Esophagus squamous epithelium (tissue), 5 donors: ENCODE results near the gene FAM131C. TPM values are rescaled to one million over a fixed set of nuclear protein-coding genes. Genes with fewer than 3 reads are reported as not detected.
"Not testable (repeated sequence)": the region's sequence is repeated elsewhere in the genome, so short reads cannot be mapped to it uniquely, and the experiment has no call there.

Experiments used
- DNase-seq: peaks from one replicate; lab custom pipeline; 2025; lab: John Stamatoyannopoulos, UW
- H3K27ac ChIP-seq, 4 donors: fragments of 200-600 bp; sonication (generic); one replicate each; pipeline ENCODE4 v1.5.1; 2016 to 2019; ENCODE audit warnings: mild to moderate bottlenecking in 1 of 4
- H3K27me3 ChIP-seq, 4 donors: fragments of 200-600 bp; sonication (generic); 1 replicate in 3 of 4; 2 replicates in 1 of 4; pipeline versions ENCODE4 v1.5.1 to v1.6.0; 2017 to 2021; ENCODE audit warnings: antibody characterized with exemption in 1 of 4
- H3K36me3 ChIP-seq, 3 donors: fragments of 200-600 bp; sonication (generic); one replicate each; pipeline ENCODE4 v1.5.1; 2016 to 2019
- H3K4me1 ChIP-seq, 3 donors: fragments of 200-600 bp; sonication (generic); one replicate each; pipeline ENCODE4 v1.5.1; 2017 to 2019
- H3K4me3 ChIP-seq, 4 donors: fragments of 200-600 bp; sonication (generic); 1 replicate in 3 of 4; 2 replicates in 1 of 4; pipeline ENCODE4 v1.5.1; 2016 to 2019; ENCODE audit warnings: mild to moderate bottlenecking in 2 of 4, moderate library complexity in 1 of 4
- H3K9me3 ChIP-seq, 3 donors: fragments of 200-600 bp; sonication (generic); one replicate each; pipeline ENCODE4 v1.5.1; 2016 to 2019
- POLR2A ChIP-seq, 4 donors: fragments of 450-650 bp; IDR thresholded peaks; one replicate each; pipeline ENCODE4 v1.6.1; 2017; ENCODE audit warnings: antibody characterized with exemption in 4 of 4, mild to moderate bottlenecking in 4 of 4, moderate library complexity in 3 of 4
- WGBS, 2 donors: methylation state at CpG; one replicate each; pipeline ENCODE4 v1.1.5; 2018; 5-methylcytosine and 5-hydroxymethylcytosine counted together
- intact Hi-C: fragments of 100-400 bp; cut with DNase I; formaldehyde crosslinking; loops from one replicate; pipeline ENCODE4 v1.15.0; 2022
- total RNA-seq, 4 donors: library from RNA; depleted of rRNA; stranded (reverse); fragments of >200 nt; gene quantifications; one replicate each; pipeline ENCODE4 v1.1.0, GENCODE V29; 2016
- TF ChIP-seq, protein P1 (sequence below), 6 experiments: fragments of 450-650 bp in 4 of 6; fragments of 200-600 bp in 2 of 6; sonication (generic) in 2 of 6; IDR thresholded peaks; one replicate each; pipeline ENCODE4 v1.5.1; 2016 to 2019; ENCODE audit warnings: antibody characterized with exemption in 6 of 6, mild to moderate bottlenecking in 4 of 6, moderate library complexity in 4 of 6
- donor health status: DM: yes; HTN: yes; CAD: no.

Gene FAM131C
- total RNA-seq, 4 donors from 2014 or later: 1.6 to 4.5 TPM; not detected in 2

GRCh38 chr1:16021681-16022080 is 51.8 kb downstream of the FAM131C start, which contains the start of gene CLCNKA:
CLCNKA (plus strand) TSS chr1:16022036; CDS start chr1:16022620, 584 bp downstream.
- Histone ChIP-seq H3K4me3 (no peak within 1 kb of the TSS), H3K36me3 (no peaks in the 10 kb centered on the region), H3K27ac (no peak within 1 kb of the TSS), H3K4me1 (peaks cover 13 to 40% (median 28%) of the 10 kb centered on the region in 3 donors), H3K27me3 (peaks cover 0 to 7% (median 0%) of the 10 kb centered on the region in 4 donors), H3K9me3 (no peaks in the 10 kb centered on the region)
- TF ChIP-seq, protein P1, sequence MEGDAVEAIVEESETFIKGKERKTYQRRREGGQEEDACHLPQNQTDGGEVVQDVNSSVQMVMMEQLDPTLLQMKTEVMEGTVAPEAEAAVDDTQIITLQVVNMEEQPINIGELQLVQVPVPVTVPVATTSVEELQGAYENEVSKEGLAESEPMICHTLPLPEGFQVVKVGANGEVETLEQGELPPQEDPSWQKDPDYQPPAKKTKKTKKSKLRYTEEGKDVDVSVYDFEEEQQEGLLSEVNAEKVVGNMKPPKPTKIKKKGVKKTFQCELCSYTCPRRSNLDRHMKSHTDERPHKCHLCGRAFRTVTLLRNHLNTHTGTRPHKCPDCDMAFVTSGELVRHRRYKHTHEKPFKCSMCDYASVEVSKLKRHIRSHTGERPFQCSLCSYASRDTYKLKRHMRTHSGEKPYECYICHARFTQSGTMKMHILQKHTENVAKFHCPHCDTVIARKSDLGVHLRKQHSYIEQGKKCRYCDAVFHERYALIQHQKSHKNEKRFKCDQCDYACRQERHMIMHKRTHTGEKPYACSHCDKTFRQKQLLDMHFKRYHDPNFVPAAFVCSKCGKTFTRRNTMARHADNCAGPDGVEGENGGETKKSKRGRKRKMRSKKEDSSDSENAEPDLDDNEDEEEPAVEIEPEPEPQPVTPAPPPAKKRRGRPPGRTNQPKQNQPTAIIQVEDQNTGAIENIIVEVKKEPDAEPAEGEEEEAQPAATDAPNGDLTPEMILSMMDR (IDR thresholded peaks at IDR 0.05): no peak
- no peak for TF ChIP-seq POLR2A (IDR thresholded peaks at IDR 0.05)
- WGBS, 2 donors: 69 to 83% methylated on average over 2 of the region's 6 CpGs
- no peak for DNase-seq
- intact Hi-C loops: no loop called here

DNA sequence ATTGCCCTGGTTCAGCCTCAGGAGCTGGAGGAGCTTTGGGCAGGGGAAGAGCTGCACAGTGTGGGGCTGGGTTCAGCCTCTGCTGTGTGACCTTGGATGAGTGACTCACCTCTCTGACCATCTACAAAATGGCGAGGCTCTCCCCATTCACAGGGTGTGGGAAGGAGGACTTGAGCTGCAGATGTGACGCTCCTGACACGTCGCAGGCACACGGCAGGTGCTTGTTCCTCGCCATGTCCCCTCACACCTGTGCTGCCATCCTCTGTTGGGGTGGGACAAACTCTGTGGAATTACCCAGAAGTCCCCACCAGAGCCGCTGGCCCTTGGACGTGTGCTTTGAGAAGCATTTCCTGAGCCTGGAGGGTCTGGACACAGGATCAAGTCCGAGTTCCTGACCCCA is 52.6 kb downstream of the FAM131C start:
- intact Hi-C loops, H3K36me3 ChIP-seq, DNase-seq, H3K27me3 ChIP-seq, H3K4me3 ChIP-seq, H3K27ac ChIP-seq, H3K9me3 ChIP-seq: not testable (repeated sequence)
- peaks cover 12 to 46% (median 27%) of the 10 kb centered on the region in 3 donors for H3K4me1 ChIP-seq
- WGBS, 2 donors: 75 to 80% methylated on average over 1 to 3 of the region's 9 CpGs

DNA sequence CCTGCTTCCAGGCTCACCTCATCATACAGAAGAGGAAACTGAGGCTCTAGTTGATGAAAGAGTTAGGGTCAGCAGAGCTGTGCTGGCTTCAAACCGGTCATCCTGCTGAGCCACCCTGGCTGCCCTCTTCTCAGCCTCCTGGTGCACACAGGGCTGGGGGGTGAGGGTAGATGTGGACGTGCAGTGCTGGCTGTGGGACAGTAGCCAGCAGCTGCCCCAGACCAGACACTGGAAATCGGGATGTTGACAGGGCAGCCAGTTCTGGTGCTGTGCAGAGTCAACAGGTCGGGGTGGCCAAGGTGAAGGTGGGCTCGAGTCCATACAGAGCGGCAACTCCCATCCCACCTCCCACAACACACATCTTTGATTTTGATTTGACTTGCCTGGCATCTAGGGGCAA is 53.1 kb downstream of the FAM131C start:
- peaks cover 12 to 52% (median 27%) of the 10 kb centered on the region in 3 donors for H3K4me1 ChIP-seq
- no peaks in the 10 kb centered on the region for H3K36me3 ChIP-seq
- H3K9me3 ChIP-seq: no peaks in the 10 kb centered on the region
- H3K4me3 ChIP-seq: no peak overlapping the region
- no peak for TF ChIP-seq POLR2A (IDR thresholded peaks at IDR 0.05)
- TF ChIP-seq, protein P1 (IDR thresholded peaks at IDR 0.05): no peak
- intact Hi-C loops: no loop called here
- WGBS, 2 donors: no CpG with 5 or more reads among the region's 6 CpGs
- peak overlapping the region; percentile 67 to 91 (median 84) for H3K27ac ChIP-seq
- DNase-seq: no peak
- H3K27me3 ChIP-seq: peaks cover 0 to 7% (median 0%) of the 10 kb centered on the region in 4 donors

DNA sequence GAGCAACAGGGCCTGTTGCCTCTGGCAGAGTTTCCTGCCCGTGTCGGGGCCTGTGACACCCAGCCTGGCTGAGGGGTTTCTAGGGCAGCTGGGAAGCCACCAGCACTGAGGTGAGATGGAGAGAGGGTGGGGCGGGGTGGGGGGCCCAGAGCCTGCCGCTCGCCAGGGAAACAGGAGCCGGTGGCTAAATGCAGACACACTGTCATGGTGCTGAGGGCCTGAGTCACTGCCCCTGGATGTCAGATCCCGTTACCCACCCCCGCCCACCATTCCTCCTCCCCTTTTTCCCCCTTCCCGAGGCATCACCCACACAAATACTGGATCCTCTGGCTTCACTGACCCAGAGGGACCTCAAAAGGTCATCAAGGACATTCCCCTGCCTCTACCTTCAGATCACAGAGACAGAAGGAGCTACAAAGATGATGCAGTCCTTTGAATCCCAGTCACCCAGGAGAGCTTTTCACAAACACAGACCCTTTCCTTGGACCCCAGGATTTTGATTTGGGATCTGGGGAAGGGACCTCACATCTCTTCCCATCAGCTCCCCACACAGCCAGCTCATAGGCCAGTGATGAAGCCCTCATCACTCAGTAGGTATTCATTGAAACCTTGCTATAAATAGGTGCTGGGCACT is 53.7 kb downstream of the FAM131C start:
- Histone ChIP-seq H3K4me3 (no peak overlapping the region), H3K36me3 (no peaks in the 10 kb centered on the region), H3K9me3 (no peaks in the 10 kb centered on the region), H3K4me1 (peaks cover 12 to 57% (median 27%) of the 10 kb centered on the region in 3 donors), H3K27me3 (peaks cover 0 to 7% (median 0%) of the 10 kb centered on the region in 4 donors), H3K27ac (peak overlapping the region; percentile 67 to 91 (median 84))
- WGBS, 2 donors: 47% methylated on average over 2 of the region's 9 CpGs; no CpG with 5 or more reads in 1 of the 2 donors
- TF ChIP-seq POLR2A (IDR thresholded peaks at IDR 0.05): no peak
- TF ChIP-seq, protein P1 (IDR thresholded peaks at IDR 0.05): no peak
- DNase-seq: no peak
- intact Hi-C loops: no loop called here

DNA sequence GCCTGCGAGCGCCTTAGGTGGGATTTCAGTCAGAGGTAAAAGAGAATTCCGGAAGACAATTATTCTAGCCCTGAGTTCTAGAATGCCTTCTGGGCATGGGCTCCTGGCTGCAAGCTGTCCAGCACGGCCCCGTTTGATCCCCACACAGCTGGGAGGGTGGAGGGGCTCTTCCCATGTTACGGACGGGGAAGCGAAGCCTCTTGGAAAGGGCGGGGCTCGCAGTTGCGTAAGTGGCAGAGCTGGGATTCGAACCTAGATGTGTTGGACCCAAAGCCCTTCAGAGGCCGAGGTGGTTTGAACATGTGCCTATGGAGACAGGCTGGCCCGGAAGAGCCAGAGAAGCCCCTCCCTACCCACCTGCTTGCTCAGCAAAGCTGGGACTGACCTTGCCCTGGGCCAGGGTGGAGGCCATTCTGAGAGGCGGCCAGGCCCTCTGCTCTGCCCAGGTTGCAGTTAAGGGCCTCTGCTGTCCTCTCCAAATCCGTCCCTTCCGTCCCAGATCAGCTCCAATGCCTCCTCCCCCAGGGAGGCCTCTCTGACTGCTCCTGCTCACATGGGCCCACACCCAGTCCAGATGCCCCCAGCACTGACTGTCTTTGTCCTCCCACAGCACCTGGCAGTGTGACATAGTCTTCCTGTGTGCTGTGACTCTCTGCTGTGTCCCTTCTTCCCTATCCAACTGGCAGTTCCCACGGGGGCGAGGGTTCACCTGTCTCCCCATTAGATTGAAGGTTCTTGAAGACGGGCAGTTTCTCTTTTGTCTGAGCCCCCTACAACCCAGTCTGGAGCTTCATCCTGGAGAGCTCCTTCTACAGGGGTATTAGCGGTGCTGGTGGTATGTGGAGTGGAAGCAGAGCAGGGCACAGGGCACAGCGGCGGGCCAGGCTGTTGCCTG is 54.5 kb downstream of the FAM131C start:
- Histone ChIP-seq H3K4me3 (no peak overlapping the region), H3K9me3 (no peaks in the 10 kb centered on the region), H3K27me3 (peaks cover 0 to 7% (median 0%) of the 10 kb centered on the region in 4 donors), H3K4me1 (peaks cover 12 to 65% (median 27%) of the 10 kb centered on the region in 3 donors), H3K27ac (peak overlapping the region; percentile 67 to 91 (median 84)), H3K36me3 (no peaks in the 10 kb centered on the region)
- intact Hi-C loops: no loop called here
- 70 to 78% methylated on average over 11 to 14 of the region's 23 CpGs for WGBS, 2 donors
- no peak for TF ChIP-seq POLR2A (IDR thresholded peaks at IDR 0.05)
- TF ChIP-seq, protein P1 (IDR thresholded peaks at IDR 0.05): no peak
- no peak for DNase-seq
